HG02642 (cell line): ENCODE data around the gene GSX1.
"Not testable (repeated sequence)": the region's sequence is repeated elsewhere in the genome, so short reads cannot be mapped to it uniquely, and the experiment has no call there.

Experiments
- ATAC-seq: cut with Tn5 transposase; IDR thresholded peaks from one replicate; pipeline ENCODE4 v1.9.1; 2021; ENCODE audit warnings: mild to moderate bottlenecking; ENCODE audit not compliant: unreplicated experiment, poor library complexity

The GSX1 gene

GRCh38 chr13:27793507-27794367, 1.5 kb downstream of the GSX1 start:
- ATAC-seq = no peak

- ATAC-seq = no peak
These were observed 2.0 kb downstream of the GSX1 start for GRCh38 chr13:27794368-27794691.

GRCh38 chr13:27794921-27795717, 2.8 kb downstream of the GSX1 start:
- no peak for ATAC-seq

- no peak for ATAC-seq
These were observed 3.4 kb downstream of the GSX1 start for GRCh38 chr13:27795718-27796019.

GRCh38 chr13:27796544-27797227, 4.4 kb downstream of the GSX1 start:
- ATAC-seq = no peak

- ATAC-seq = no peak
These were observed 4.9 kb downstream of the GSX1 start for GRCh38 chr13:27797228-27797624.

- ATAC-seq = no peak
These were observed 14.6 kb downstream of the GSX1 start for GRCh38 chr13:27806744-27807387.

- no peak for ATAC-seq
These were observed 16.7 kb downstream of the GSX1 start for GRCh38 chr13:27808851-27809550.

- no peak for ATAC-seq
These were observed 17.7 kb downstream of the GSX1 start for GRCh38 chr13:27810009-27810408.

GRCh38 chr13:27810461-27810860, 18.2 kb downstream of the GSX1 start:
- no peak for ATAC-seq

- ATAC-seq = no peak
These were observed 21.5 kb downstream of the GSX1 start for GRCh38 chr13:27813826-27814225.

- not testable (repeated sequence) for ATAC-seq
These were observed 25.5 kb downstream of the GSX1 start for GRCh38 chr13:27817832-27818231.

GRCh38 chr13:27820524-27821482, 28.5 kb downstream of the GSX1 start:
- ATAC-seq = no peak

- no peak for ATAC-seq
These were observed 29.3 kb downstream of the GSX1 start for GRCh38 chr13:27821566-27821965.

- no peak for ATAC-seq
These were observed 30.1 kb downstream of the GSX1 start for GRCh38 chr13:27822258-27822872.

GRCh38 chr13:27822873-27823311, 30.6 kb downstream of the GSX1 start:
- ATAC-seq = no peak

- no peak for ATAC-seq
These were observed 31.8 kb downstream of the GSX1 start for GRCh38 chr13:27824121-27824520.

GRCh38 chr13:27825072-27825471, 32.8 kb downstream of the GSX1 start:
- ATAC-seq = no peak
